ENCODE data around the gene CACNG1.

CACNG1 gene

GRCh38 chr17:67049025-67049739 lies 4.8 kb downstream of the CACNG1 start:
- TF ChIP-seq CTCF (IDR thresholded peaks at IDR 0.05; ENCODE audit: insufficient read depth, low read length, missing control alignments), result no peak
- ChIA-PET CTCF (no interaction called here), POLR2A (no interaction called here)
- DNase-seq (ENCODE audit: low read depth, low spot score), result no peak
- H3K4me3 ChIP-seq (ENCODE audit: low read depth, low read length), result no peak overlapping the region

GRCh38 chr17:67050066-67050465 lies 5.7 kb downstream of the CACNG1 start:
- CTCF ChIA-PET, result no interaction called here

GRCh38 chr17:67050471-67051154 lies 6.3 kb downstream of the CACNG1 start:
- H3K4me3 ChIP-seq (ENCODE audit: low read depth, low read length), result no peak overlapping the region
- POLR2A ChIA-PET, result no interaction called here
- TF ChIP-seq CTCF (IDR thresholded peaks at IDR 0.05; ENCODE audit: insufficient read depth, low read length, missing control alignments), result no peak
- CTCF ChIA-PET, result no interaction called here
- DNase-seq (ENCODE audit: low read depth, low spot score), result no peak

More at GRCh38 chr17:67050066-67050465, 5.7 kb downstream of the CACNG1 start:
- DNase-seq (ENCODE audit: low read depth, low spot score), result no peak
- no peak for TF ChIP-seq CTCF (IDR thresholded peaks at IDR 0.05; ENCODE audit: insufficient read depth, low read length, missing control alignments)
- POLR2A ChIA-PET, result no interaction called here
- H3K4me3 ChIP-seq (ENCODE audit: low read depth, low read length), result no peak overlapping the region

- CTCF ChIA-PET, result no interaction called here
- no peak overlapping the region for H3K4me3 ChIP-seq (ENCODE audit: low read depth, low read length)
- no peak for TF ChIP-seq CTCF (IDR thresholded peaks at IDR 0.05; ENCODE audit: insufficient read depth, low read length, missing control alignments)
- DNase-seq (ENCODE audit: low read depth, low spot score), result no peak
- POLR2A ChIA-PET, result no interaction called here
These were observed 6.8 kb downstream of the CACNG1 start for GRCh38 chr17:67051155-67051538.

- TF ChIP-seq CTCF (IDR thresholded peaks at IDR 0.05; ENCODE audit: insufficient read depth, low read length, missing control alignments), result no peak
- DNase-seq (ENCODE audit: low read depth, low spot score), result no peak
- ChIA-PET CTCF (no interaction called here), POLR2A (no interaction called here)
- H3K4me3 ChIP-seq (ENCODE audit: low read depth, low read length), result no peak overlapping the region
These were observed 7.5 kb downstream of the CACNG1 start for GRCh38 chr17:67051837-67052236.

GRCh38 chr17:67052720-67053437 lies 8.5 kb downstream of the CACNG1 start:
- ChIA-PET CTCF (no interaction called here), POLR2A (no interaction called here)
- DNase-seq (ENCODE audit: low read depth, low spot score), result no peak
- no peak overlapping the region for H3K4me3 ChIP-seq (ENCODE audit: low read depth, low read length)
- TF ChIP-seq CTCF (IDR thresholded peaks at IDR 0.05; ENCODE audit: insufficient read depth, low read length, missing control alignments), result no peak

All from AG04449 (cell line).